HepG2 (cell line): ENCODE results near the gene MIS18A. TPM values are rescaled to one million over a fixed set of nuclear protein-coding genes. Genes with fewer than 3 reads are reported as not detected.

Experiments used
- ATAC-seq: fragments of 200-7000 bp; cut with Tn5 transposase; 3 replicates; pipeline ENCODE4 v1.9.1; 2020; ENCODE audit warnings: mild to moderate bottlenecking, moderate library complexity
- BruUV-seq: library from RNA; stranded (reverse); fragments of 400-500 nt; replicated peaks from 2 replicates; lab custom pipeline; 2021; lab: Mats Ljungman, UMichigan
- CTCF ChIA-PET: fragments of 300-600 bp; formaldehyde crosslinking; extraction: SDS; loops from one replicate; lab custom pipeline; 2021; ENCODE audit warnings: low total read pairs, inconsistent platforms, low intra/inter-chr PET ratio; lab: Yijun Ruan, JAX
- POLR2A ChIA-PET: fragments of 350-600 bp; sonication (Branson Sonifier 250); formaldehyde crosslinking; loops from one replicate; lab custom pipeline; 2020; ENCODE audit warnings: antibody characterized with exemption, inconsistent platforms; lab: Yijun Ruan, JAX
- DNase-seq: peaks from one replicate; pipeline ENCODE4 v3.0.0-alpha.2; 2015; ENCODE audit warnings: low spot score
- FAIRE-seq: peaks from 3 replicates; lab custom pipeline; 2011; peaks lifted over from hg19 to GRCh38; lab: Jason Lieb, UNC
- H2AFZ ChIP-seq: one replicate; pipeline ENCODE4 v1.6.1; 2011; ENCODE audit warnings: low read length, inconsistent platforms
- H3K27ac ChIP-seq: fragments of 300-600 bp; 3 replicates; pipeline ENCODE4 v1.8.0; 2011; ENCODE audit warnings: mixed run types, mild to moderate bottlenecking, mixed read lengths, low read length, inconsistent platforms; ENCODE audit not compliant: insufficient read depth; ENCODE audit errors: extremely low read length
- H3K27me3 ChIP-seq, 2 experiments: fragments of 200-600 bp in 1 of 2; 2 replicates in 1 of 2; 3 replicates in 1 of 2; pipeline versions ENCODE4 v1.6.0 to v1.8.0; 2011; ENCODE audit warnings: low read length in 2 of 2, mild to moderate bottlenecking in 2 of 2, moderate library complexity in 2 of 2, inconsistent platforms in 1 of 2; ENCODE audit not compliant: insufficient read depth in 2 of 2, control insufficient read depth in 1 of 2
- H3K36me3 ChIP-seq, 2 experiments: fragments of 200-600 bp in 1 of 2; replicated peaks in 1 of 2; 2 replicates in 1 of 2; 3 replicates in 1 of 2; pipeline versions ENCODE4 v1.5.1 to v1.8.0; 2011; ENCODE audit warnings: low read length in 2 of 2, inconsistent platforms in 1 of 2; ENCODE audit not compliant: insufficient read depth in 2 of 2, control insufficient read depth in 1 of 2
- H3K4me1 ChIP-seq: 2 replicates; pipeline ENCODE4 v1.5.1; 2012; ENCODE audit warnings: low read length, inconsistent platforms; ENCODE audit not compliant: insufficient read depth
- H3K4me2 ChIP-seq: 2 replicates; pipeline ENCODE4 v1.6.0; 2011; ENCODE audit warnings: low read depth, low read length, inconsistent platforms
- H3K4me3 ChIP-seq, 3 experiments: fragments of 200-600 bp in 1 of 3; sonication (generic), shearing (Covaris generic) in 1 of 3; replicated peaks in 1 of 3; 2 replicates each; pipeline ENCODE4 v1.5.1; 2011 to 2016; ENCODE audit warnings: low read length in 3 of 3, inconsistent platforms in 2 of 3, low read depth in 2 of 3, mild to moderate bottlenecking in 2 of 3, control low read depth in 1 of 3, mixed read lengths in 1 of 3; ENCODE audit not compliant: insufficient read depth in 1 of 3
- H3K79me2 ChIP-seq: one replicate; pipeline ENCODE4 v1.6.1; 2011; ENCODE audit warnings: low read length, inconsistent platforms; ENCODE audit not compliant: insufficient read depth
- H3K9ac ChIP-seq: 2 replicates; pipeline ENCODE4 v1.6.0; 2011; ENCODE audit warnings: mild to moderate bottlenecking, low read depth, low read length, inconsistent platforms; ENCODE audit not compliant: insufficient read depth
- H3K9me3 ChIP-seq: 2 replicates; pipeline ENCODE4 v1.5.1; 2012; ENCODE audit warnings: mild to moderate bottlenecking, low read length
- H4K20me1 ChIP-seq: 2 replicates; pipeline ENCODE4 v1.6.0; 2011; ENCODE audit warnings: inconsistent platforms, mild to moderate bottlenecking, low read length, moderate library complexity; ENCODE audit not compliant: insufficient read depth
- ESRRA ChIP-seq: sonication (generic); formaldehyde crosslinking; IDR thresholded peaks from 2 replicates; pipeline ENCODE4 v1.5.1; 2020; ENCODE audit warnings: mild to moderate bottlenecking, low read depth, missing genetic modification reagents
- PLRG1 ChIP-seq: fragments of 450-650 bp; conservative IDR thresholded peaks from 2 replicates; pipeline ENCODE4 v1.6.1; 2016
- SOX5 ChIP-seq: IDR thresholded peaks from 2 replicates; pipeline ENCODE4 v1.6.1; 2016; ENCODE audit warnings: borderline replicate concordance
- ZNF629 ChIP-seq: sonication (generic); formaldehyde crosslinking; conservative IDR thresholded peaks from 2 replicates; pipeline ENCODE4 v1.5.0; 2020; ENCODE audit warnings: missing genetic modification reagents
- WGBS: methylation state at CpG from one replicate; pipeline ENCODE4 v1.1.6; 2017; ENCODE audit warnings: low lambda C conversion rate; 5-methylcytosine and 5-hydroxymethylcytosine counted together
- in situ Hi-C: cut with HindIII; loops from 2 replicates; pipeline ENCODE4 v1.10.0; 2017; ENCODE audit warnings: low pct_unique_long_range_greater_than_20kb; ENCODE audit not compliant: extremely low pct_ligation_motif_present
- intact Hi-C: fragments of 100-400 bp; cut with micrococcal nuclease; formaldehyde crosslinking; loops from one replicate; pipeline ENCODE4 v1.10.0; 2022; ENCODE audit not compliant: unreplicated experiment
- polyA plus RNA-seq, 8 experiments: library from polyadenylated mRNA; depleted of rRNA in 3 of 8; stranded (reverse) in 7 of 8; unstranded in 1 of 8; fragments of >200 nt; fragmentation: Illumina TruSeq in 4 of 8; extraction: Trizol in 4 of 8; gene quantifications; 2 replicates each; pipeline versions ENCODE4 v1.2.1 to v1.2.3, GENCODE V29; 2011 to 2016; ENCODE audit warnings: low read depth in 4 of 8, missing spikeins in 1 of 8, mixed read lengths in 1 of 8; ENCODE audit not compliant: insufficient read depth in 1 of 8
- total RNA-seq, 5 experiments: library from RNA; depleted of rRNA; stranded (reverse); fragments of >200 nt; fragmentation: Illumina TruSeq; extraction: Trizol; gene quantifications; 2 replicates each; pipeline ENCODE4 v1.2.3, GENCODE V29; 2016; ENCODE audit warnings: low read depth in 1 of 5

MIS18A gene
- total and polyA plus RNA-seq, 2 of the 13 experiments (the other 11 are each of a cell fraction or from before 2014, with no cell fraction given): 11.2 to 41.4 TPM

- no peaks in the 10 kb centered on the region for H3K9me3 ChIP-seq
- H2AFZ ChIP-seq: no peak overlapping the region
- POLR2A ChIA-PET: no interaction called here
- no peak for DNase-seq
- H3K27me3 ChIP-seq: peaks cover 2 to 46% of the 10 kb centered on the region in 2 experiments; a peak in 4 of 5 replicates
- ATAC-seq: no peak
- H3K9ac ChIP-seq: no peak overlapping the region
- no peak overlapping the region for H3K4me3 ChIP-seq
- CTCF ChIA-PET: no interaction called here
- H3K4me1 ChIP-seq: no peaks in the 10 kb centered on the region
- in situ Hi-C loops (loop anchor here (10.0 to 25.0 kb wide), 2 partner anchors 262 to 475 kb away; no protein-coding TSS in a partner anchor), intact Hi-C loops (no loop called here)
- no peaks in the 10 kb centered on the region for H4K20me1 ChIP-seq
- H3K79me2 ChIP-seq: no peaks in the 10 kb centered on the region
- H3K4me2 ChIP-seq: no peak overlapping the region
- 20% methylated on average over 15 of the region's 15 CpGs for WGBS
- TF ChIP-seq ZNF629 (peak; percentile 49), PLRG1 (no peak), ESRRA (CRISPR knock-in tag) (no peak)
- BruUV-seq: no TSS peak
- no peak overlapping the region for H3K27ac ChIP-seq
- FAIRE-seq: no peak
- H3K36me3 ChIP-seq: no peaks in the 10 kb centered on the region
These were observed 29.2 kb downstream of the MIS18A start for GRCh38 chr21:32249511-32250280.

GRCh38 chr21:32248571-32249461 lies 30.0 kb downstream of the MIS18A start:
- Histone ChIP-seq H3K27ac (no peak overlapping the region), H3K4me2 (no peak overlapping the region), H3K36me3 (no peaks in the 10 kb centered on the region), H3K9ac (no peak overlapping the region), H3K4me3 (no peak overlapping the region), H3K79me2 (no peaks in the 10 kb centered on the region), H2AFZ (no peak overlapping the region), H3K27me3 (peaks cover 2 to 51% of the 10 kb centered on the region in 2 experiments; a peak in 4 of 5 replicates), H3K9me3 (no peaks in the 10 kb centered on the region), H4K20me1 (no peaks in the 10 kb centered on the region), H3K4me1 (no peaks in the 10 kb centered on the region)
- no TSS peak for BruUV-seq
- ATAC-seq: no peak
- ChIA-PET CTCF (no interaction called here), POLR2A (no interaction called here)
- in situ Hi-C loops: no loop called here
- WGBS: 45% methylated on average over 12 of the region's 14 CpGs
- no peak for DNase-seq
- intact Hi-C loops: no loop called here
- FAIRE-seq: no peak
- TF ChIP-seq SOX5 (CRISPR knock-in tag): no peak
- TF ChIP-seq, all 625 proteins: peak for 0
